GM10266 (cell line): ENCODE results near the gene SYT8.

Experiments used
- DNase-seq: peaks from one replicate; pipeline ENCODE4 v3.0.0; 2012; ENCODE audit errors: extremely low spot score
- TF ChIP-seq, protein P1 (sequence below): IDR thresholded peaks from 2 replicates; pipeline ENCODE4 v1.5.1; 2012; ENCODE audit warnings: mild to moderate bottlenecking, low read depth; ENCODE audit not compliant: control insufficient read depth, insufficient read depth; ENCODE audit errors: missing control alignments

The SYT8 gene, protein sequence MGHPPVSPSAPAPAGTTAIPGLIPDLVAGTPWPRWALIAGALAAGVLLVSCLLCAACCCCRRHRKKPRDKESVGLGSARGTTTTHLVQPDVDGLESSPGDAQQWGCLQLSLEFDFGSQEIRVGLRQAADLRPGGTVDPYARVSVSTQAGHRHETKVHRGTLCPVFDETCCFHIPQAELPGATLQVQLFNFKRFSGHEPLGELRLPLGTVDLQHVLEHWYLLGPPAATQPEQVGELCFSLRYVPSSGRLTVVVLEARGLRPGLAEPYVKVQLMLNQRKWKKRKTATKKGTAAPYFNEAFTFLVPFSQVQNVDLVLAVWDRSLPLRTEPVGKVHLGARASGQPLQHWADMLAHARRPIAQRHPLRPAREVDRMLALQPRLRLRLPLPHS

GRCh38 chr11:1834779-1835670, at the start of gene SYT8:
Gene SYT8 (plus strand): TSS chr11:1834990. CDS start chr11:1835106, 116 bp downstream.
- no peak for DNase-seq
- TF ChIP-seq, protein P1, sequence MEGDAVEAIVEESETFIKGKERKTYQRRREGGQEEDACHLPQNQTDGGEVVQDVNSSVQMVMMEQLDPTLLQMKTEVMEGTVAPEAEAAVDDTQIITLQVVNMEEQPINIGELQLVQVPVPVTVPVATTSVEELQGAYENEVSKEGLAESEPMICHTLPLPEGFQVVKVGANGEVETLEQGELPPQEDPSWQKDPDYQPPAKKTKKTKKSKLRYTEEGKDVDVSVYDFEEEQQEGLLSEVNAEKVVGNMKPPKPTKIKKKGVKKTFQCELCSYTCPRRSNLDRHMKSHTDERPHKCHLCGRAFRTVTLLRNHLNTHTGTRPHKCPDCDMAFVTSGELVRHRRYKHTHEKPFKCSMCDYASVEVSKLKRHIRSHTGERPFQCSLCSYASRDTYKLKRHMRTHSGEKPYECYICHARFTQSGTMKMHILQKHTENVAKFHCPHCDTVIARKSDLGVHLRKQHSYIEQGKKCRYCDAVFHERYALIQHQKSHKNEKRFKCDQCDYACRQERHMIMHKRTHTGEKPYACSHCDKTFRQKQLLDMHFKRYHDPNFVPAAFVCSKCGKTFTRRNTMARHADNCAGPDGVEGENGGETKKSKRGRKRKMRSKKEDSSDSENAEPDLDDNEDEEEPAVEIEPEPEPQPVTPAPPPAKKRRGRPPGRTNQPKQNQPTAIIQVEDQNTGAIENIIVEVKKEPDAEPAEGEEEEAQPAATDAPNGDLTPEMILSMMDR, result no peak

GRCh38 chr11:1785749-1786413, 48.9 kb upstream of the SYT8 start:
- TF ChIP-seq, protein P1, result no peak
- no peak for DNase-seq

DNA sequence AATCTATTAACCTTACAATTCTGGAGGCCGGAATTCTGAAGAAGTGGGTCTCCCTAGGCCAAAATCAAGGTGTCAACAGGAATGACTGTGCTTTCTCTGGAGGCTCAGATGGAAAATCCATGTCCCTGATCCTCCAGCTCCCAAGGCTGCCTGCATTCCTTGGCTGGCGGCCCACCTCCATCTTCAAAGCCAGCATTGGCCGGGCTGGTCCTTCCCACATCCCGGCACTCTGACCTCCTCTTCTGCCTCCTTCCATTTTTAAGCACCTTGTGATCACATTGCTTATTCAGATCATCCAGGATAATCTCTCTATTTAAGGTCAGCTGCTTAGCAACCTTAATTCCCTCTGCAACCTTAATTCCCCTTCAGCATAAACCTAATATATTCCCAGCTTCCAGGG, 48.3 kb upstream of the SYT8 start:
- TF ChIP-seq, protein P1, result no peak
- DNase-seq, result no peak

GRCh38 chr11:1791912-1792311, 42.9 kb upstream of the SYT8 start:
- TF ChIP-seq, protein P1, result no peak
- DNase-seq, result no peak

DNA sequence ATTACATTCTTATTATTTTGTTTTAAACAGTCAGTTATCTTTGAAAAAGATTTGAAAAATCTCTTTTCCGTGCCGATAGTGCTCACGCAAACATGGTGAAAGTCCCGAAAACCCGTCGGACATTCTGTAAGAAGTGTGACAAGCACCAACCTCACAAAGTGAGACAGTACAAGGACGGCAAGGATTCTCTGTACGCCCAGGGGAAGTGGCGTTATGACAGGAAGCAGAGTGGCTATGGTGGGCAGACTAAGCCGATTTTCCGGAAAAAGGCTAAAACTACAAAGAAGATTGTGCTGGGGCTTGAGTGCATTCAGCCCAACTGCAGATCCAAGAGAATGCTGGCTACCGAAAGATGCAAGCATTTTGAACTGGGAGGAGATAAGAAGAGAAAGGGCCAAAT, 42.3 kb upstream of the SYT8 start:
- TF ChIP-seq, protein P1, result no peak
- DNase-seq, result no peak

GRCh38 chr11:1793081-1793480, 41.7 kb upstream of the SYT8 start:
- TF ChIP-seq, protein P1, result no peak
- no peak for DNase-seq
